T follicular helper cell (primary cell): ENCODE measurements around the gene CCDC194.

Source experiments
- DNase-seq: peaks from one replicate; pipeline ENCODE4 v3.0.0-alpha.2; 2020; ENCODE audit warnings: low read depth
- total RNA-seq, 2 experiments: gene quantifications; one replicate each; lab custom pipeline; 2026; lab: John Stamatoyannopoulos, UW

The CCDC194 gene, protein sequence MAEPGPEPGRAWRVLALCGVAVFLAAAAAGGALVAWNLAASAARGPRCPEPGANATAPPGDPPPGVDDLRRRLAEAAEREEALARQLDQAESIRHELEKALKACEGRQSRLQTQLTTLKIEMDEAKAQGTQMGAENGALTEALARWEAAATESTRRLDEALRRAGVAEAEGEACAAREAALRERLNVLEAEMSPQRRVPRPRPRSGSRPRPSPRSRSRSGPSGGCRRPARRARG
- 0.17 to 0.72 reads per million in 2 experiments for total RNA-seq

DNA sequence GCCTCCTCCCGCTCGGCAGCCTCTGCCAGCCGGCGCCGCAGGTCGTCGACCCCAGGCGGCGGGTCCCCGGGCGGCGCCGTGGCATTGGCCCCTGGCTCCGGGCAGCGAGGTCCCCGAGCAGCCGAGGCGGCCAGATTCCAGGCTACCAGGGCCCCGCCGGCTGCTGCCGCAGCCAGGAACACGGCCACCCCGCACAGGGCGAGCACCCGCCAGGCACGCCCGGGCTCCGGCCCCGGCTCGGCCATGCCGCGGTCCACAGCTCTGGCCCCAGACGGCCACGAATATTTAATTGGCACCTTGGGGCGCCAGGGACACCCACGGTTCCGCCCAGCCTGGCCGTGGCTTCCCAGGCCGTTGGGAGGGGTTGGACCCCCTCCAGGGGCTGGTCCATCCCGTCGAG is at the start of gene CCDC194:
TSS of gene CCDC194 (minus strand) at position 283 of the 400 bp plus-strand sequence. CDS start at position 245, 38 bp downstream.
- DNase-seq, result no peak

DNA sequence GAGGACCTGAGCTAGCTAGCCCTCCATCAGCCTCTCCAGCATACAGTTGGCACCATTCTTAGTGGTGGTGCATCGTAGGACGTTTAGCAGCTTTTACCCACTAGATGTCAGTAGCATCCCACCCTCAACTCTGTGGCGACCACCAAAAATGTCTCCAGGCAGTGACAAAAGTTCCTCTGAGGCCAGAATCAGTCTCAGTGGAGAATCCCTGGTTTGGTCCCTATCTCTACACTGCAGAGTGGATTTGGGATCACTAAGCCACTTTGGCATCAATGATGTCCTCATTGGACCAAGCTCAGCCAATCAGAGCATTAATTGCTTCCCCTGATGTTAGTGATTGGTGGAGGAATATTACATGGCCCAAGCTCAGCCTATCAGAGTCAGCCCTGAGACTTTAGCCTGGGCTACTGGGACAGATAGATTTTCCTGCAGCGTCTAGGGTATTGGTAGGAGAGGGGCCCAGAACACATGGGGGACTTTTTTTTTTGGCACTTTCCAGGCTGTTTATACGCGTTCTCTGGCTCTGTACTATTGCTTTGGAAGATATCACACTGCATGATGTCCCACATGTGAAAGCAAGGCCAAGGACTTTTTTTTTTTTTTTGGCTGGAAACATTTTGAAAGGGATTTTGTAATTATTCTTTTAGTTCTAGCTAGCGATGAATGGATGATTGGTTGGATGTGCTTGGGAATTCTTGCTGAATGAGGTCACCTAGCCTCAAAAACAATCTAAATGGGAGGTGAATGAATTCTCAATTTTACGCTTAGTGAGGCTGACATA is 47.4 kb upstream of the CCDC194 start:
- no peak for DNase-seq

- DNase-seq, result no peak
These were observed 42.9 kb upstream of the CCDC194 start for GRCh38 chr19:17436874-17437267.

DNA sequence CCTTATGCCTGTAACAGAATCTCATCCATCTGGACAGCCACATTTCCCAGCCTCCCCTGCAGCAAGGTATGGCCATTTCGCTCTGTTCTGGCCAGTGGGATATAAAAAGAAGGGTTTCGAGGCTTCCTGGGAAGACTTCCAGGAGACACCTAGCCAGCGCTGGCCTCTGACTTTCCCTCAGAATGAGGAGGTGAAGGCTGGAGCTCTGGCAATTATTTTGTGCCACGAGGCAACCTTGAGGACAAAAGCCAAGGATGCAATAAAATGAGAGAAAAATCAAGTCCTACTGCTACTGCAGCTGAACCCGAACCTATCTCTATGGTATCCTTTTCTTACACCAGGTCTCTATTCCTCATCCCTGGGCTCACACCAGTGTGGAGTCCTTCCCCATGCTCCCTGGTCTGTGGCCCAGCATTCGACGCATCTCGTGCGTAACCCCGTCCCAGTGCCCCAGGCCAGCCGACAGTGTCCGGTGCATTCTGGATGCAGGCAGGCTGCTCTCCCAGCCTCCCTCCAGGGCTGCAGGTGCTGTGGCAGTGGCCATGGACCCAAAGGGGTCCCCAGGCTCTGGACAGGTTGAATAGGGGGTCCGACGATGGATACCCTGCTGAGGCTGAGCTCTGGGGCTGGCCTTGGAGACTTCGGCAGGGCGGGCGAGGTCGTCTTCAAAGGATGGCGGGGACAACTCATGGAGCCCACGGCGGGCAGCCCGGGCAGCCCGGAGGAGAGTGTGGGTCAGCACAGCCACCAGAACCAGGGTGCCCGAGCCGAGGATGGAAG is 42.3 kb upstream of the CCDC194 start:
- no peak for DNase-seq

GRCh38 chr19:17435218-17435617 is 41.2 kb upstream of the CCDC194 start:
- DNase-seq, result no peak

DNA sequence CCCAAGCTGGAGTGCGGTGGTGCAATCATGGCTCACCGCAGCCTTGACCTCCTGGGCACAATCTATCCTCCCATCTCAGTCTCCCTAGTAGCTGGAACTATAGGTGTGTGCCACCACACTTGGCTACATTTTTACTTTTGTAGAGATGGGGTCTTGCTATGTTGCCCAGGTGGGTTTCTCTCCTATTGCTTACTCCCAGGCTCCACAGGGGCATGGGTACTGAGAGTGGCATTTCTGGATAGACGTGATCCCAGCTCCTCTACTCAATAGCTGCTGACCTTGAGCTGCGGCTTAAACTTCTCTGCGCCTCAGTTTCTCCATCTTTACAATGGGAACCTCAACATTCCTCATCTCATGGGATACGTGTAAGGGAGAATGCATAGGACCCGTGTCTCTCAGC is 37.4 kb upstream of the CCDC194 start:
- DNase-seq, result no peak

GRCh38 chr19:17429641-17430113 is 35.7 kb upstream of the CCDC194 start:
- no peak for DNase-seq

DNA sequence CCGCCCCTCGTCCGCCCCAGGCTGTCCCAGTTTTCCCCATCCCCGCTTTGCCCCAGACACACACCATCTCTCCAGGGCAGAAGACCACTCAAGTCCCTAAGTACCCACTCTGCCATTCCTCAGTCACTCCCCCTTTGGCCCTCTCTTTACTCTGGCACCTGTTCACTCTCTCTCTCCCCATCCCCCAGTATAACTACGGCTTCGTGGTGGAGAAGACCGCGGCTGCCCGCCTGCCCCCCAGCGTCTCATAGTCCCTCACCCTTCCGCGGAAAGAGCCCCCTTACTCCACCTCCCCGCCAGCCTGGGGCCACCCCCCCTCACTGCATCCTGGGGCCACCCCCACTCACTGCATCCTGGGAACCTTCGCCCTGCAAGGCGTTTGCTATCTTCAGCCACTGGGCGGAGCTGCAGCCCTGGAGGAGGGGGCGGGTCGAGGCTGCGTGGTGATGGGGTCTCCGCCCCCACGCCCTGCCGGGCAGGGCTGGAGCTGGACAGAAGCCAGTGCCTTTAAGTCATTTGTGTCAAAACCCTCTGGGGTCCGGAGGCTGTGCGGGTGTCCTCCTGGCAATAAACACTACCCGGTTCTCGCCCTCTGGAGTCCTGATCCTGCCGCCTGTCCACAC is 30.9 kb upstream of the CCDC194 start:
- DNase-seq, result no peak

DNA sequence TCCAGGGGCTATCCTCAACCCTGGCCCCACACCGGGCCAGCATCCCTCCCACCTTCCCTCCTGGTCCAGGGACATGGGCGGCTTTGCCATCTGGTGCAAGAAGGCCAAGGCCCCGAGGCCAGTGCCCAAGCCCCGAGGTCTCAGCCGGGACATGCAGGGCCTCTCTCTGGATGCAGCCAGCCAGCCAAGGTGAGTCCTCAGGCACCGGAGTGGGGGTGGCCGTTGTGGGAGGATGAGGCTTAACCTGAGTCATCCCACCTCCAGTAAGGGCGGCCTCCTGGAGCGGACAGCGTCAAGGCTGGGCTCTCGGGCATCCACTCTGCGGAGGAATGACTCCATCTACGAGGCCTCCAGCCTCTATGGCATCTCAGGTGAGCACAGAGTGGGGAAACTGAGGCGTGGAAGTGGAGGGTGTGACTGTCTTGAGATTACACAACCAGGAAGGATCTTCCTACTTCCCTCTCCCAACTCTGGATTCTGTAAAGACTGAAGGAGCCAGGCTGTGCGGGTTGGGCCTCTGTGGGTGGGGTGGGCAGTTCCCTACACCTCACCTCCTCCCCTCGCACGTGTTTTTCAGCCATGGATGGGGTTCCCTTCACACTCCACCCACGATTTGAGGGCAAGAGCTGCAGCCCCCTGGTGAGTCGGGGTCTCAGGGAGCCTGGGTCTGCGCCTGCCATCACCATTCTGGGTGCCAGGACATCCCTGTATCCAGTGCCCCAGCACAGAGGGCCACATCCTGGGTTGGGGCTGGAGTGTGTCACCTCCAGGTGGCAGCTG is 29.6 kb upstream of the CCDC194 start:
- no peak for DNase-seq

GRCh38 chr19:17421942-17422341 is 27.9 kb upstream of the CCDC194 start:
- no peak for DNase-seq

DNA sequence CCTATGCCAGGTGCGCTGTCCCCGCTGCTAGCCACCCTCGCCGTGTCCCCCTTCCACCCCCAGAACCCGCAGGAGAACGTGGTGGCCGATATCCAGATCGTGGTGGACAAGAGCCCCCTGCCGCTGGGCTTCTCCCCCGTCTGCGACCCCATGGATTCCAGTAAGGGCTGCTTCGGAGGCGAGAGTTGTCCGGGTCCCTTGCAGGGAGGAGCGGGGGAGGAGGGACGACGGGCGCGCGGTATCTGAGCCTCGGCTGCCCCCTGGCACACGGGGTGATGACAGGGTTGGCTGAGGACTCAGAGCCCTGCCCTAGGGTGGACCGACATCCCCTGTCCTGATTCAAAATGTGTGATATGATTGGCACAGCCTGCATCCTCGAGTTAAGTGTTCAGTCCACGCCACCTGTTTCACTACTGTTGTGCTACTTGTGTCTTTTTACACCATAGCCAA is 26.5 kb upstream of the CCDC194 start:
- DNase-seq, result no peak

GRCh38 chr19:17419621-17420474 is 25.9 kb upstream of the CCDC194 start, which contains the start of gene MVB12A:
MVB12A (plus strand) TSS chr19:17420047; CDS start chr19:17420136, 89 bp downstream.
- DNase-seq, result peak; percentile 94

DNA sequence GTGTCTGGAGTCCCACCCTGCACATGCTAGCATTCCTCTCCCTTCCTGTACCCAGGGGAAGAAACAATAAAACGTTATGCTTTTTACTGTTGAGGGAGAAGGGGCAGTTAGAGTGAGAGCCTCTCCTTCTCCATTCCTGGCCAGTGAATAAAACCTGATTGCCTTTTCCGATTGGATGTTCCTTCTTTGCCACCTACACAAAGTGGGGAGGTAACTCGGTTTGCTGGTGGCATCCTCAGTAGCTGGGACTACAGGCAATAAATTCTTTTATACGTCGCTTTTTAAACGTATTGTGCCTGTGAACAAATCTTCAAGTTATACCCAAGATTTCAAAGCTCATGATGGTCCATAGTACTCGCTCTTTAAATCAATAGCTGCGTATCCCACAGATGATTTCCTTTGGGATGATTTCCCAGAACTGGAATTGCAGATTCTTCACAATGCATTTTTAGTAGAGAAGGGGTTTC is 25.2 kb upstream of the CCDC194 start:
- DNase-seq, result no peak

- DNase-seq, result no peak
These were observed 24.7 kb upstream of the CCDC194 start for GRCh38 chr19:17418710-17419109.

DNA sequence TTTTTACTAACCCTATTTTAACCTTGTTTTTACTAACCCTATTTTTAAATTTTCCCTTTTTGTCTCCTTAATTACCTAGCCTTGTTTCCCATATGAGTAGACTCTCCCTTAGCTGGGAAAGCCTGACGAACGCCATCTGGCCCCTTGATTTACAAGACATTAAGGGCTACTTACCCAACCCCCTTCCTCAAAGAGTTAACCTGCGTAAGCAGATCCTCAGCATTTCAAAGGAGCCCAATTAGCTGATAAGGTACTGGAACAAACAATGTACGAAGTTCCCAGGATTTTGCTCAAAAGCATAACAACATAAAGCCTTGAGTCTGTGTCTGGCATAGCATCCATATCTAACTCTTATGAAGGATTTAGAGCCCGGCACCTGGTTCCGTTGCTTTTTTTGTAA is 21.1 kb upstream of the CCDC194 start:
- DNase-seq, result no peak

- DNase-seq, result no peak
These were observed 20.1 kb upstream of the CCDC194 start for GRCh38 chr19:17414097-17414496.

DNA sequence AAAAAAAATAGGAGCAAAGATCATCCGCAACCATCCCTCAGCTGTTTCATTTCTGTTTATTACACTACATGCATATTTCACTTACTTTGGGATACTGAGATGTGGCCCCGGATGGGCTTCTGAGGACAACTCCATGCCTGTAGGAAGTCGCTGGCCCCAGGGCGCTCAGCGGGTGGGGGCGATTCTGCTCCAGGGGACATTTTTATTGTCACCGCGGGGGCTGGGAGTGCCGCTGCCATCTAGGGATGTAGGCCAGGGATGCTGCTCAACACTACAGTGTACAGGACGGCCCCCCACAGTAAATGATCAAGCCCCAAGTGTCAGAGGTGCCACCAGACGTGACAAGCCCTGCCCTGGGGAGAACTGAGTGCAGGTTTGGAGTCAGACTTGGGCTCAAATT is 17.8 kb upstream of the CCDC194 start:
- DNase-seq, result no peak

GRCh38 chr19:17409990-17410389 is 16.0 kb upstream of the CCDC194 start:
- no peak for DNase-seq

DNA sequence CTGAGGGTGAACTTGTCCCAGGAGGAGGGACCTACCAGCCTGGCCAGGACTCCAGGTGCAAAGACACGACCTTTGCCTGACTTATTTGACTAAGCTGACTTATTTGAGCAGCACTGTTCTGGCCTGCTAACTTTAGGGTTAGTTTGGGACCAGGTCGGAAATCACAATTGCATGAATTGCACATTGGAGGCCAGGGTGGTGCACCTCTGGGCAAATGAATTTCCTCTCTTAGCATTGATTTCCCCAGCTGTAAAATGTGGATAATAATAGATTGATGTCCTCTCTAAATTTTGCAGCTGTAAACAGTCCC is 12.8 kb upstream of the CCDC194 start:
- no peak for DNase-seq
